Effector CD4-positive, alpha-beta T cell (primary cell): ENCODE data around the gene AUNIP.

ENCODE experiments used
- DNase-seq: peaks from one replicate; pipeline ENCODE4 v3.0.0-alpha.2; 2020

The AUNIP gene

DNA sequence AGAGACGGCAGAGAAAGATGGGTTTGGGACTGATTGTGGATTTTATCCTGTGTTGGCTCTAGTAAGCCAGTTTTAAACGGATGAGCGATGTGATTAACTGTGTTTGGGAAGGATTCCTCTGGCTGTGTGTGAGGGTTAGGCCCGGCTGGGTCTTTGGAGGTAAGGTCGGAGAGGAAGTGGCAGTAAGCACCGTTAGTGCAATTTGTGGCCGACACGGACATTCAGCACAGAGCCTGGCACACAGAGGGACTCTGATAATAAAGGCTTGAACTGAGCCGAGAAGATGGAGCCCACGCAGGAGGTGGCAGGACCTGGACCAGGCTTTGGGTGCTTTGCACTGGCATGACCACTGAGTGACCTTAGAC is 38.2 kb downstream of the AUNIP start:
- DNase-seq, result no peak

DNA sequence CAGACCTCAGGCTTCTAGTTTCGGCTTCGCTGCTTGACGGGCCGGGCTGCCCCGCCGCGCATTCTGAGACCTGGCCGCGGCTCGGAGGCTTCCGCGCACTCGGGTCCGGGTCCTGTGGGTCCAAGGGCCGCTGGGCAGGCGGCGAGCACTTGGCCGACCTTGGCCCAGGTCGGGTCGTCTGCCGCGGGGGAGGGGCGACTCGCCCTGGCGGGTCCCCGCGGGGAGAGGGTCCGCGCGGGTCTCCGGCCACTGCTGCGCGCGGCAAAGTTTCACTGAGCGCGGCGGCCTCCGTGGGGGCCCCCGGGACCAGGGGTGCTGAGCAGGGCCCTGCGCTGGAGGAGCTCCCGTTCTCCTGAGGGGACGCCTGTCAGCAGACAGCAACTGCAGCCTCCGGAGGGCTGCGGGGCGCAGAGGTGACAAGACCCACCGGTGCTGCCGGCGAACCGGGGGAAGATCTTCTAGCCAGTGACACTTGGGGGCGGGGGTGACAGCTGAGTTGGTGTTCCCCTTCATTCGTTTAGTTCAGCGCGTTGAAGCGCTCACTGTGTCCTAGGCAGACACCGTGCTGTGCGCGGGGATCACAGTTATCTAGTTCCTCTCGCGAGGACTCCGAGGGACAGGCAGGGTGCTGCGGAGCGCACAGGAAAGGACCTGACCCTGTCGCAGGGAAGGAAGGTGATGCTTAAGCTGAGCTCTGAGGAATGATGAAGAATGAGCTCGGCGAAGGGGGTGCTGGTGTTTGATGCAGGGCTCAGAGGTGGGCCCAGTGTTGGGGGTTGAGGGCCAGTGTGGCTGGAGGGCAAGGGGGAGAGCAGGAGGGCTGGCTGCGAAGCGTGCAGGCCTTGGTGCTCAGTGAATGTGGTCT is 38.8 kb downstream of the AUNIP start:
- peak; percentile 60 for DNase-seq

DNA sequence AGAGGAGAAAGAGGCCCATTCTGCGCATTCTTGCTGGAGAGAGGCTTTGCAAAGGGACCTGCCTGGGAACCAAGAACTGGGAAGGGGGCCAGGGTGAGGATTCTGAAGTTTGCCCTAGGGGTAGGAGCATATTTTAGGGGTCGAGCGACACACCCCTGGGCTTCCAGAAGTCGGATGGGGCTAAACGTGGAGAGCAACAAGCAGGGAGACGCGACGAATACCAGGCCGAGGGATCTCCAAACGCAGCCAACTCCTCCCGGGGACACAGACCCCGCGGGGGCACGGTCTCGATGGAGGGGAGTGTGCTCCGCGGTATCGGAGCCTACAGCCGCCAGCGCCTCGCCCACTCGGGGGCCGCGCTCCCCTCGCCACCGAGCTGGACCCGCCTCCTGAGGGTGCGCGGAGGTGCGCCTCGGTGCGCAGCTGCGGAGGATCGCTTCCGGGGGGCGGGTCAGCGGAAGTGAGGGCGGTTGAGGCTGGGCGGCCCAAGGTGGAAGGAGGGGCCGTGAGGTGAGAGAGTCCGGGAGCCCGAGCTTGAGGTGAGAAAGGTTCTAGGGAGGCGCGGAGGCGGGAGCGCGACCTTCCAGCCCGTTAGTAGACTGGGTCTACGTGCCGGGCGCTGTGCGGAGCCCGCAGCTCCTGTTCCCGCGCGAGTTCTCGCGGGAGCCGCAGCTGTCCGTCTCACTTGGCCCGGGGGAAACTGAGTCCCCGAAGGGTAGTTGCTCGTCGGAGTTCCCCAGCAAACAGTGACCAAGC is 39.6 kb downstream of the AUNIP start, which contains the start of gene MTFR1L:
TSS of gene MTFR1L (plus strand) at position 464 of the 756 bp plus-strand sequence. CDS start 3,151 bp downstream, outside the sequence.
- DNase-seq, result peak; percentile 88

DNA sequence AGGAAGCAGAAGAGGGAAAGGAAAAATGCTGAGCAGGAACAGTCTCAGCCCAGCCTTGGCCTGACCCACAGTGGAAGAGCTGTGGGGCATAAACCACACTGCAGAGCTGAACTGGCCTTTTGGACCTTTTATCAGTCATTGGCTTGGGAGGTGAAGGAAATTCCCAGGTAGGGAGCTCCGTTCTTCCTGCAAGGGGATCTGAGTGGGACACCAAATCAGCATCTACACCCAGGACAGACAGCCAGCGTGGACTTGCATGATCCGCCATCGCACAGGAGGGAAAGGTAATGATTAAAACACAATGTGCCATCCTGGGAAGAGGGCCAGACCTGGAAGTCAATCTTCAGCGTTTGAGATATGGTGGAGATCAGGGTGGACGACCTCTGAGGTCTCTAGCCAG is 40.7 kb downstream of the AUNIP start:
- DNase-seq, result no peak

DNA sequence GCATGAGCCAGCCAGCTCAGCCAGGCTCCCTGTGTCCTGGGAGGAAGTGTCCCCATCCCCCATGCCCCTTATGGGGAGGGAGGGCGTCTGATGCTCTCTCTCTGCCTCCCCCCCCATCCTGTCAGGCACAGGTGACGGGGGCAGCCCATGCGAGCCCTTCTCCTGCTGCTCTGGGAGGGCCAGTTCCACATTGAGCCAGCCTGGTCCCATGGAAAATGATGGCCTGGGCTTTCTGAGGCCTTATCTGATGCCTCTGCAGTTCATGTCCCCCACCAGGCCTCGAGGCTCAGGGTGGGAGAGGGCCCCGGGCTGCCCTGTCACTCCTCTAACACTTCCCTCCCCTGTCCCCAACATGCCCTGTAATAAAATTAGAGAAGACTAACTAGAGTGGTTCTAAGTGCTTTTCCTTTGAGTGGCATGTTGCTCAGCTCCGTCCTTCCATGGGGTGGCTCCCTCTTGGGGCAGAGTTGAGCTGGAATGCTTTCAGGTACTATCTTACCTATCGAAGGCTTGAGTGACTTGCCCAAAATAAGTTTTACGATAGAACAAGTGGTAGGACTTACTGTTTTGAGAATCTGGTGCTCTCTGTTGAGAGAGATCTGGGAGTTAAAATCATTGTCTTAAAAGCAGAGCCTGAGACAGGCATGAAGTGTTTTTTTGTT is 41.3 kb downstream of the AUNIP start:
- DNase-seq, result no peak

DNA sequence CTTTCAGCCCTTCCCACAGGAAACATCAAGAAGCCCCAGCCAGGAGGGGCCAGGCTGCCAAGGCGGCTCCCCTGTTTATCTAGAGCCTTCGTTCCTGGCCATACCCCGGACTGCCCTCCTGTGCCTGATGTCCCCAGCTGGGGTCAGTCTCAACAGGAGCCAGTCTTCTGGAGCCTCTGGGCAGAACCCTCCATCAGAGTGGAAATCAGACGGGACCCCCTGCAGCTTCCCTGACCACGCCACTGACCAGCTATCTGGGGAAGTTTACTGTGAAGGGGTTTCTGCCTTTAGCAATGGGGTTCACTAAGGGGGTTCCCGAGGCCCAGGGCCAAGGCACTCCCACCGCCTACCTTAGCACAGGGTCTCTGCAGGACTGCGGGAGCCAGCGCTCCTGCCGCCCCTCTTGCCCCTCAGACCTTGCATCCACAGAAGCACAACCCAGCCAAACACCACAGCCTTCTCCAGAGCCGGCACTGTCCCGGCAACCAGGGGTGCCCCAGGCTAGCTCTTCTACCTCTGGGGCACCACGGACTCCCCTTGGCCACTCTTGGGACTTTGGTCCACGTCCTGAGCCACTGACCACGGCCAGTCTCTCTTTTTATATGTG is 43.0 kb downstream of the AUNIP start:
- DNase-seq, result no peak

DNA sequence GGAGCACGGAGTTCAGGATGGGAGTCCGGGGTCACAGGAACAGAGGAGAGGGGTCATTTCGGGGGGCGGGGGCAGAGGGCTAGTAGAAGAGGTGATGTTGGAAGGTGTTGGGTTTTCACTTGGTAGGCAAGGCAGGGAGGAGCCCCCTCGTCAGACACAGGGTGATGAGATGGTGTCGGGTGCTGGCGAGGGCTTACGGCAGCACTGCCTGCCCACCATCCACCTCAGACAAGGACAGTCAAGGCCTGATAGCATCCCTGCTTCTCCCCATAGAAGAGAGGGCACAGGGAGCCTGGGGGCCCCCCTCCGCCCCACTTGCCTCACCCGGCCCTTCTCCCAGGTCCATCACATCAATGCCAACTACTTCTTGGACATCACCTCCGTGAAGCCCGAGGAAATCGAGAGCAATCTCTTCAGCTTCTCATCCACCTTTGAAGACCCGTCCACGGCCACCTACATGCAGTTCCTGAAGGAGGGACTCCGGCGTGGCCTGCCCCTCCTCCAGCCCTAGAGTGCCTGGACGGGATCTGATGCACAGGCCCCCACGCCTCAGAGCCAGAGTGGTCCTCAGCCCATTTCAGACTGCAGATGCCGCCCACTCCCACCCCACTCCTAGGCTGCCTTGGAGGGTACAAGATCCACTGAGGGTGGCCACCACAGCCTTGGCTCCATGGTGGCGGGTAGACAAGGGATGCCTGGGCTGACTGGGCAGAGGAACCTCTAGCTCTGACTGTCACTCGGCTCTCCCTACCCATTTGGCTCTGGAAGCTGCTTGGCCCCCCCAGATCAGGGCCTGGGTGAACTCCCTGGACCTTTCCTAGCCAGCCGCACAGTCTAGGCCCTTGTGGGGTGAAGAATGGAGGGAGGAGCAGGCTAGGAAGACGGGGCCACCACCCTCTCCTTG is 43.8 kb downstream of the AUNIP start:
- no peak for DNase-seq

DNA sequence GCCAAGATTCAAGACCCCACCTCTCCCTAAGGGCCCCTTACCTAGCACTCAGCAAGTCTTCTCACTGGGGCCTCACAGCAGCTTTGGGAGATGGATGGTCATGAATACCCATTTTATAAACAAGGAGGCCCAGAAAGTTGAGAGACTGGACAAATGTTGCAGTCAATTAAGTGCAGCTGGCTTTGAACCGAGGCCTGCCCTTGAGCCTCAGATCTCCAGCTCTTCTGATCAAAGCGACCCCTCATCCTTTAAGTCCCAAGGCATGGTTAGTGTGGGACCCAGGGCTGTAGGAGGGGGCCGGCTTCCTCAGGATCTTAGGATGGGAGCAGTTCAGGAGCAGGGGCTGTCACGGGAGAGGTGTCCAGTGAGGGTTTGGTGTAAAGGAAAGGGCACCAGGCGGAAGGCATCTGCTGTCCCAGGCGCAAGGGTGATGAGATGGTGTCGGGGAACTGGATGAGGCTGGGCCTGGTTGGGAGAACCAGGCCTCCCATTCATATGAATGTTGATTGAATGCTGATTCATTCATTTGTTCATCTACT is 44.6 kb downstream of the AUNIP start:
- no peak for DNase-seq

DNA sequence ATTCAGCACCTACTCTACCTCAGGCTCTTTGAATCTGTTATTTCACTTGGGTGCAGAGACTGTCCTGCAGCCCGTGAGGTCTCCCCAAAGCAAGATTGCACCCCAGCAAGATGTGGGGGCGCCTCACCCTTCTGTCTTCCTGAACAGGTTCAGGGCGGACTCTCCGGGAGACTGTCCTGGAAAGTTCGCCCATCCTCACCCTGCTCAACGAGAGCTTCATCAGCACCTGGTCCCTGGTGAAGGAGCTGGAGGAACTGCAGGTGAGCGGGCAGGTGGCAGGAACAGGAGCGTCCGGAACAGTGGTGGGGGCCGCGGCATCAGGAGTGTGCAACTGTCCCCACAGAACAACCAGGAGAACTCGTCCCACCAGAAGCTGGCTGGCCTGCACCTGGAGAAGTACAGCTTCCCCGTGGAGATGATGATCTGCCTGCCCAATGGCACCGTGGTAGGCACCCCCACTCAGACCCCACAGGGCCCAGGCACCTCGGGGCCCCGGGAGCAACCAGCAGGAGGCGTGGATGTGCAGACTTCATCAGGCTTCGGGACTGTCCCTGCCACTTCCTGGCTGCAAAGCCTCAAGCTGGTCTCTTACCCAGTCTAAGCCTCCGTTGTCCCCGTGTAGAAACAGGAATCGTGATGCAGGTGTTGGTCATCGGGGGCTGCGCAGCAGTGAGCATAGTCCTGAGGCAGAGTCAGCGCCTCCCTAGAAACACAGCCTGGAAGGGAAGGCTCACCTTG is 45.4 kb downstream of the AUNIP start:
- no peak for DNase-seq

DNA sequence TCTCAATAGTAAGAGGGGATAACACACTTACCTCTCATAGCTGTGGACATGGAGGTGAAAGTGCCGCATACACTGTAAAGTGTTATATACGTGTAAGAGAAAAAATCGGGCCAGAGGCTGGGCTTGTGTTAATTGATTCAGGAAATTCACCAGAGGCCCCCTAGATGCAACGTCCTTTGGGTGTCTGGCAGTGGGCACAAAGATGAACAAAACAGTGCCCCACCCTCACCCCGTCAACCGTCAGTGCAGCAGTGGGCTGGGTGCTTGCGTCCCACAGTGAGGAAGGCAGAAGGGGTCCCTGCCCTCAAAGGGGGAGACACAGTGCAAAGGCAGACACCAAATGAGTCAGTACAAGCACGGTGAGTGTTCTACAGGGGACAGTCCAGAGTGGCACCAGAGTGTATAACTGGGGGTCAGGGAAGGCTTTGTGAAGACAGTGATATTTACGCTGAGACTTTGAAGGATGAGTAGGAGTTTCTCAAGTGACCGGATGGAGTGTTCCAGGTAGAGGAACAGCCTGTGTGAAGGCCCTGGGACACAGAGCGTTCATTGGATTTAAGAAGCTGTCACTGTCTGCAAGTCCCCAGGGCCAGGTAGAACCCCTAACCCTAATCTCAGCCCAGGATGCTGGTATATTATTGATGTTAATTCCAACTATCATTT is 46.1 kb downstream of the AUNIP start:
- no peak for DNase-seq

DNA sequence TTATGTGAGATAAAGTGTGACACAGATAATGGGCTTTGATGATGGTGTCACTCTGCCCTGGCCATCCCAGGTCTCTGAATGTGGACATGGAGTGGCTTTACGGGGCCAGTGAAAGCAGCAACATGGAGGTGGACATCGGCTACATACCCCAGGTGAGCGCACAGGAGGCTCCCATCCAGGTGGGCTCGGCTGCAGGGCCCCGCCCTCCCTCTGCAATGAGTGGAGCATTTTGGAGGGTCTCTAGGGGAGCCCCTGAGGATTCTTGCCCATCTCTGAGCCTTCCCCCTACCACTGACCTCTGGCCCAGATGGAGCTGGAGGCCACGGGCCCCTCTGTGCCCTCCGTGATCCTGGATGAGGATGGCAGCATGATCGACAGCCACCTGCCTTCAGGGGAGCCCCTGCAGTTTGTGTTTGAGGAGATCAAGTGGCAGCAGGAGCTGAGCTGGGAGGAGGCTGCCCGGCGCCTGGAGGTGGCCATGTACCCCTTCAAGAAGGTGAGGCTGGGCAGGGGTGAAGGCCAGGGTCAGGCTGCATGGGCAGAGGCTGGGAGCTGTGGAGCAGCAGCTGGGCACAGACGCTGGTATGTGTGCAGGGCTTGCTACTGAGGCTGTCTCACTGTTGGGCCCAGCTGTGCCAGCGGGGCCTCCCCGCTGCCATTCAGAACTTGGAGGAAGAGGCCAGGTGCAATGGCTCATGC is 47.7 kb downstream of the AUNIP start:
- DNase-seq, result no peak

DNA sequence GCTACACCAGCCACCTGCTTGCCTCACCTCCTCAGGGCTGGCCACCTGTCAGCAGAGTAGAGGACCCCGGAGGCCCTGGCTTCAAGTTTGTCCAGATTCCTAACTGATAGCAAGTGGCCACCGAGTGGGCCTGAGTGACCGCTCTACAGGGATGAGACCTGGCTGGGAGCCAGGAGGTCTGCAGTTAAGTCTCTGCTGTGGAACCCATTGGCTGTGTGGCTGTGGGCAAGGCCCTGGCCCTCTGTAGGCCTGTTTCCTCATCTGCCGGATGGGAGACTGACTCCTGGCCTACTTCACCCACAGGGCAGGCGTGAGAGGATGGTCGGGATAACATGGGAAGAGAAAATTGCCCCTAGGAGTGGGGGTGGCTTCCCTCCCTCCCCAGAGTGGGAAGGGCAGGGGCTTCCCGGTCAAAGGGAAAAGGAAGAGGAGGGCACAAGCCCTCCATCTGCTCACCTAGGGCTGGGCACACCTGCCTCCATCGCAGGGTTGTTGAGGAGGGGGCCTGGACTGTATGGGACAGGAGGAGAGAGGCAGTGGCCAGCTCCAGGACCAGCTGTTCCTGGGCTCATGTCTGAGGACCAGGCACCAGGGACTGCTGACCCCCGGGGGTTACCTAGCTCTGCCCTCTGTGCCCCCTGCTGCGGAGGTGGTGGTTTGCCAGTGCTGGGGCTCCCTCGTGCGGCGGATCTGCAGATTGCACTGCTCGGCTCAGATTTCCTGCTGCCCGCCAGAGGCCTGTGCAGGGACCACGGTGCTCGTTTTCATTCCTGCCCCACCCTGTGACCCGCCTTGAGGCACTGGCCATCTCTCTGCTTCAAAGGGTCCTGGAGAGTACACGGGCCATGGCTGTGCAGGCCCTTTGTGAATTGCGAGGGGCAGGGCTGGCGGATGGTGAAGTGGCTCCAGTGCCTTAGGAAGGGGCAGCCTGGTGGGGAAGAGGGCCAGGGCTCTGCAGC is 48.6 kb downstream of the AUNIP start:
- peak; percentile 76 for DNase-seq

DNA sequence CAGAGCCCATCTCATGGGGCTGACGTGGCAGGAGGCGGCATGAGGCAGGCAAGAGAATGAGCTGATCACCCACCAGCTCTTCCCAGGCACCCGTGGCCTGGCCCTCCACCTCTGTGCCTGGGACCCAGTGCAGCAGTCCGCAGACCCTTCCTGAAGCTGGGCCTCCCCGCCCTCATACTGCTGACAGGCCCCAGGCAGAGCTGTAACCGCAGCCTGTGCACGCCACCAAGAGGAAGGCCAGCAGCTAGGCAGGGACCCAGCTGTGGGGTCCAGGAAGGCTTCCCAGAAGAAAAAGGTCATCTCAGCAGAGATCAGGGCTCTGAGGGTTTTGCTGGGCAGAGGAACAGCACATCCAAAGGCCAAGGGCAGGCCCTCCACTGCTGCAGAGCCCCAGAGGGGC is 49.3 kb downstream of the AUNIP start:
- DNase-seq, result no peak

DNA sequence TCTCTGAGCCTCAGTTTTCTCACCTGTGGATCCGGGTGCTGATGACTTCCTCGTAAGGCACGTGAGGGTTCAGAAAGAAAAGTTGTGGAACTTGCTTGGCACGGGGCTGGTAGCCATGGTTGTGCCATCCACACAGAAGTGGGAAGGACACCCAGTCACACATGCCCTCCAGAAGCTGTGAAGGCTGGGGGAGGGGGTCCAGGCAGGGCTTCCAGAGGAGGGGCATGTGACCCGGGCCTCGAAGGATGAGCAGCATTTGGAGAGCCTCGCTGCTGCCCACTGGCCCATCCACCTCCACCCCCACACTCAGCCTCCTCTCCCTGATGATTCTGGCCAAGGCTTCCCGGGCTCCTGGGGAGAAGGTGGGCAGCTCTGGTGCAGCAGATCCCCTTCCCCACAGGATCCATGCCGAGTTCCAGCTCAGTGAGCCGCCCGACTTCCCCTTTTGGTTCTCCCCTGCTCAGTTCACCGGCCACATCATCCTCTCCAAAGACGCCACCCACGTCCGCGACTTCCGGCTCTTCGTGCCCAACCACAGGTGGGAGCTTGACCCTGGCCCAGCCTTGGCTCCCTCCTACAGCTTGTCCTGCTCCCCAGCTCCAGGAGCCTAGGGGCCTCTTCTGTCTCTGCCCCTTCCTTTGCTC is 49.9 kb downstream of the AUNIP start:
- DNase-seq, result no peak

DNA sequence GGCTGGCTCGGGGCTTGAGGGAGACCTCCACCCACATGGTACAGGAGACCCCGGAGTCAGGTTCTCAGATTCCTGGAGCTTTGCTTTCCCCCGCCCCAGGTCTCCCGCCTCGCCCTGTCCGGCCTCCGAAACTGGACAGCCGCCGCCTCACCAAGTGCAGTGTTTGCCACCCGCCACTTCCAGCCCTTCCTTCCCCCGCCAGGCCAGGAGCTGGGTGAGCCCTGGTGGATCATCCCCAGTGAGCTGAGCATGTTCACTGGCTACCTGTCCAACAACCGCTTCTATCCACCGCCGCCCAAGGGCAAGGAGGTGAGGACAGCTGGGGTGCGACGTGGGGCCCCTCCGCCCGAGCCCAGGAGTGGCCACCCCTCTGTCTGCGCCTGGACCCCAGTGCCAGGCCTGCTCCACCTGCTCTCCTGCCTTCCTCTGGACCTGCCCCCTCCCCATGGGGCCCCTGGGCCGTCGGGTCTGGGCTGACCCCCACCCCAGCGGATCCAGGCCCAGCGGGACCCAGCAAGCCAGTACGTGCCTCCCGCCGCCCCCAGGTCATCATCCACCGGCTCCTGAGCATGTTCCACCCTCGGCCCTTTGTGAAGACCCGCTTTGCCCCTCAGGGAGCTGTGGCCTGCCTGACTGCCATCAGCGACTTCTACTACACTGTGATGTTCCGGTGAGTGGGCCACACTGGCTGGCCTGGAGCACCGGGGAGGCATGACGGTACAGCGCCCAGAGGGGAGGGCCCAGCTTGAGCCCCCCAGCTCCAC is 50.6 kb downstream of the AUNIP start:
- DNase-seq, result no peak

DNA sequence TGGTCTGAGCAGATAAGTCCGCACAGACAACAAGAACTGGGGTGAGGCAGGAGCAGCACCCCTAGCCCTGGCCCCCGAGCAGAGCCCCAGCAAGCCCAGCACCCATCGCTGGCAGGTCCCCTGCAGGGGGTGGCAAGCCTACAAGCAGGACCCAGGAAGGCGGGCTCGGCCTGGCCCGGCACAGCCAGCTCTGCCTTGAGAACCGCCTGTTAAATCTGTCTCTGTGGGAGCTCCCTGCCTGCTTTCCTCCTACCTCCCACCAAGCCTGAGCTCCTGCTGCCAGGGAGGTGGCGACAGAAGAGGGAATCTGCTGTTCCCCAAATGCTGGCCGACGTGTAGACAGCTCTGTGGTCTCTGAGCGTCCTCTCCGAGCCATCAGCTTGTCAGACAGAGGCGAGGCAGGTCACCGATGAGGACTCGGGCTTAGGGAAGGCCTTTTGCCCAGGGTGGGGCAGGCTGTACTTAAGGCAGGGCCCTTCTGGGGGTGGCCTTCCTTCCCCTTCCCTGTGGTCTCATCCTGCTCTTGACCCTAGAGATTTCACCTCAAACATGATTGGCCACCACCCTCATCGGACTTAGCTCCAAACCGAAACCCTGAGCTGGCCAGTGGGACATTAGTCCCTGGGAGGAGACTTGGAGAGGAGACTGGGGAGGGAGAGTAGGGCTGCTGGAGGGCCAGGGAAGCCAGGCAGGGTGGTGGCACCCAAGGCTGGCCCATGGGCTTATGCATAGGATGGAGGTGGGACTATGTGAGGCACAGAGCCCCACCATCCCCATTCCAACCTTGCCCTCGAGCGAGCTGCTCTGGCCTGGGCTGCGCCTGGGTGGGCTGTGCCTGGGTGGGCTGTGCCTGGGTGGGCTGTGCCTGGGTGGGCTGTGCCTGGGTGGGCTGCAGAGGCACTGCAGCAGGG is 51.5 kb downstream of the AUNIP start:
- no peak for DNase-seq
